Tibial nerve (tissue), 4 donors: ENCODE data around the gene EGLN2. TPM values are rescaled to one million over a fixed set of nuclear protein-coding genes. Genes with fewer than 3 reads are reported as not detected.
"Not testable (repeated sequence)": the region's sequence is repeated elsewhere in the genome, so short reads cannot be mapped to it uniquely, and the experiment has no call there.

ENCODE experiments used
- DNase-seq, 2 donors: peaks; one replicate each; pipeline ENCODE4 v3.0.0-alpha.2; 2019; ENCODE audit warnings: low spot score in 2 of 2
- H3K27ac ChIP-seq, 4 donors: fragments of 200-600 bp; sonication (generic) in 3 of 4; one replicate each; pipeline ENCODE4 v1.5.1; 2017 to 2019; ENCODE audit warnings: mild to moderate bottlenecking in 1 of 4
- H3K27me3 ChIP-seq, 2 donors: fragments of 200-600 bp; sonication (generic) in 1 of 2; one replicate each; pipeline versions ENCODE4 v1.5.1 to v1.6.0; 2017 to 2019
- H3K36me3 ChIP-seq, 3 donors: fragments of 200-600 bp; sonication (generic); one replicate each; pipeline ENCODE4 v1.5.1; 2018 to 2019
- H3K4me1 ChIP-seq, 4 donors: fragments of 200-600 bp; sonication (generic) in 3 of 4; one replicate each; pipeline ENCODE4 v1.5.1; 2017 to 2019
- H3K4me3 ChIP-seq, 4 donors: fragments of 200-600 bp; sonication (generic) in 3 of 4; one replicate each; pipeline ENCODE4 v1.5.1; 2017 to 2019; ENCODE audit warnings: mild to moderate bottlenecking in 1 of 4, moderate library complexity in 1 of 4
- H3K9me3 ChIP-seq, 4 donors: fragments of 200-600 bp; sonication (generic) in 3 of 4; one replicate each; pipeline ENCODE4 v1.5.1; 2017 to 2019
- CTCF ChIP-seq, 5 experiments: fragments of 200-600 bp in 3 of 5; fragments of 450-650 bp in 2 of 5; sonication (generic) in 3 of 5; IDR thresholded peaks; one replicate each; pipeline ENCODE4 v1.5.1; 2016 to 2019; ENCODE audit warnings: antibody characterized with exemption in 5 of 5, mild to moderate bottlenecking in 3 of 5, moderate library complexity in 2 of 5
- EP300 ChIP-seq, 2 donors: sonication (generic); formaldehyde crosslinking; IDR thresholded peaks; one replicate each; pipeline ENCODE4 v1.6.1; 2017; ENCODE audit warnings: antibody characterized with exemption in 2 of 2, mild to moderate bottlenecking in 1 of 2
- POLR2A ChIP-seq, 2 donors: fragments of 450-650 bp; IDR thresholded peaks; one replicate each; pipeline ENCODE4 v1.6.1; 2017; ENCODE audit warnings: antibody characterized with exemption in 2 of 2, mild to moderate bottlenecking in 2 of 2, moderate library complexity in 2 of 2
- WGBS, 2 donors: methylation state at CpG; one replicate each; pipeline ENCODE4 v1.1.5; 2018; 5-methylcytosine and 5-hydroxymethylcytosine counted together
- total RNA-seq, 4 donors: library from RNA; depleted of rRNA; stranded (reverse); fragments of >200 nt; gene quantifications; one replicate each; pipeline ENCODE4 v1.1.0, GENCODE V29; 2016

Gene EGLN2
- total RNA-seq, 4 donors from 2014 or later, result 93.5 to 134 (median 120) TPM

DNA sequence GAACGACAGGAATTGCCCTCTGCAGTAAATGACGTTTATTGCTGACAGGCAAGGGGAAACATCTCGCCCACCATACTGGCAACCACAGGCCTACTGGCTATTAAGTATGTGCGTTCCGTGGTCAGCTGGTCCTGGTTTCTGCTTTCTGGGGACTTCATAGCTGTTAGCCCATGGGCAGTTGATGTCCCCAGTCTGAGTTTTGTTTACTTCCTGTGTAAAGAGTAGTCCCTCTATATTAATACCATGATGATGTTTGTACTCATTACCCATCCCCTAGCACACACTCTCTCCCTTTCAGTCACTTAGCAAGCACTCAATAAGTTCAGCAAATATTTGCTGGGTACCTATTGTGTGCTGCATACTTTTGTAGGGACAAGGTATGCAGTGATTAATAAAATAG lies 30.1 kb upstream of the EGLN2 start:
- Histone ChIP-seq H3K9me3 (no peaks in the 10 kb centered on the region), H3K36me3 (peaks cover 0 to 78% (median 21%) of the 10 kb centered on the region in 3 donors), H3K4me1 (no peaks in the 10 kb centered on the region), H3K27ac (no peak overlapping the region), H3K27me3 (no peaks in the 10 kb centered on the region), H3K4me3 (no peak overlapping the region)
- WGBS, 2 donors, result 45 to 74% methylated on average over 5 of the region's 5 CpGs
- TF ChIP-seq POLR2A (IDR thresholded peaks at IDR 0.05) (no peak), CTCF (IDR thresholded peaks at IDR 0.05) (no peak), EP300 (IDR thresholded peaks at IDR 0.05) (no peak)
- no peak for DNase-seq

DNA sequence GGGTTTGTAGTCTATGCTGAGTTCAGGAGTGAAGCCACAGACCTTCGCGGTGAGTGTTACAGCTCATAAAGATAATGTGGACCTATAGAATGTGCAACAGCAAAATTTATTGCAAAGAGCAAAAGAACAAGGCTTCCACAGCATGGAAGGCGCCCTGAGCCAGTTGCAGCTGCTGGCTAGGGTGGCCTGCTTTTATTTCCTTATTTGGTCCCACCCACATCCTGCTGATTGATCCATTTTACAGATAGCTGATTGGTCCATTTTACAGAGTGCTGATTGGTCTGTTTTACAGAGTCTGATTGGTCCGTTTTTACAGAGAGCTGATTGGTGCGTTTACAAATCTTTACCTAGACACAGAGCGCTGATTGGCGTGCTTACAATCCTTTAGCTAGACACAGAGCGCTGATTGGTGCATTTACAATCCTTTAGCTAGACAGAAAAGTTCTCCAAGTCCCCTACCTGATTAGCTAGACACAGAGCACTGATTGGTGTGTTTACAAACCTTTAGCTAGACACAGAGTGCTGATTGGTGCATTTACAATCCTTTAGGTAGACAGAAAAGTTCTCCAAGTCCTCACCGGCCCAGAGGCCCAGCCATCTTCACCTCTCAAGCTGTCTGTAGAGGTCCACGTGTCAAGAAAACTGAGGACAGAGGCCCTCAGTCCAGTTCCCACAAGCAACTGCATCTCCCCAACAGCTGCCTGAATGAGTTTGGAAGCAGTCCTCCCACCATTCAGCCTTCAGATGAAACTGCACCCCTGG lies 27.7 kb upstream of the EGLN2 start:
- not testable (repeated sequence) for H3K9me3 ChIP-seq, H3K4me1 ChIP-seq, H3K27ac ChIP-seq, H3K27me3 ChIP-seq, DNase-seq, H3K4me3 ChIP-seq
- 92 to 94% methylated on average over 10 of the region's 10 CpGs for WGBS, 2 donors
- peaks cover 0 to 54% (median 3%) of the 10 kb centered on the region in 3 donors for H3K36me3 ChIP-seq

DNA sequence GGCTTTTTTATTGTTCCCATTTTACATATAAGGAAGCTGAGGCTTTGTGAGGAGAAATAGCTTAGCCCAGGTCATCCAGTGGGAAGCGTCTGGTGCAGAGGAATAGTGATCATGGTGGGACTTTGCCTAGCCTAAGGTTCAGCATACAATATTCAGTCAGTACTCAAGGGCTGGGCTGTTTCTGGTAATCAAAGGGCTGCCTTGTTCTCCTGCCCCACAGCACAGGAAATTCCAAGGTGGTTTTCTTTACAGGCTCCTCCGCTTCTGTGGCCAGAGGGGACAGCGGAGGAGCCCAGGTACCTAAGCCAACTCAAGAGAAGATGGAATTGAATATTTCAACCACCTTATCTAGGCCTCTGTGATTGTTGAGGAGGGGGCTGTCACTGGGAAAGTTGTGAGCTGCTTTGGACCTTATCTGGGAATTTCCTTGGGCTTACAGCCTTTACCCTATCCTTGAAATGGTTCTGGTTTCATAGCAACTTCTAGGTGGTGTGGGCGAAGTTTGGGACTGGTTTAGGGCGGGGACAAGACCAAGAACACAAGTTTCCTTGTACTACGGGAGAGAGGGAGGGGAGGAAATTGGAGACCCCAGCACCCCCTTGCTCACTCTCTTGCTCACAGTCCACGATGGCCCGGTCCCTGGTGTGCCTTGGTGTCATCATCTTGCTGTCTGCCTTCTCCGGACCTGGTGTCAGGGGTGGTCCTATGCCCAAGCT lies 23.9 kb upstream of the EGLN2 start, which contains the start of gene MIA:
TSS of gene MIA (plus strand) at position 606 of the 716 bp plus-strand sequence. CDS start at position 628, 22 bp downstream.
- 47 to 55% methylated on average over 8 to 9 of the region's 9 CpGs for WGBS, 2 donors
- no peaks in the 10 kb centered on the region for H3K27me3 ChIP-seq
- H3K36me3 ChIP-seq, result peaks cover 0 to 17% (median 0%) of the 10 kb centered on the region in 3 donors
- H3K4me3 ChIP-seq, result peak within 1 kb of the TSS; percentile 16 to 95 (median 30)
- peaks cover 0 to 35% (median 18%) of the 10 kb centered on the region in 4 donors for H3K4me1 ChIP-seq
- no peaks in the 10 kb centered on the region for H3K9me3 ChIP-seq
- no peak for TF ChIP-seq POLR2A (IDR thresholded peaks at IDR 0.05)
- TF ChIP-seq CTCF (IDR thresholded peaks at IDR 0.05), result no peak
- TF ChIP-seq EP300 (IDR thresholded peaks at IDR 0.05), result no peak
- peak within 1 kb of the TSS; percentile 60 to 97 (median 92) for H3K27ac ChIP-seq
- DNase-seq, result no peak

- Histone ChIP-seq H3K36me3 (peaks cover 0 to 13% (median 0%) of the 10 kb centered on the region in 3 donors), H3K9me3 (no peaks in the 10 kb centered on the region), H3K27me3 (no peaks in the 10 kb centered on the region), H3K4me3 (peak overlapping the region; percentile 16 to 95 (median 30)), H3K27ac (peak overlapping the region; percentile 60 to 97 (median 92)), H3K4me1 (peaks cover 0 to 37% (median 18%) of the 10 kb centered on the region in 4 donors)
- DNase-seq, result no peak
- TF ChIP-seq EP300 (IDR thresholded peaks at IDR 0.05), result no peak
- TF ChIP-seq CTCF (IDR thresholded peaks at IDR 0.05), result no peak
- no peak for TF ChIP-seq POLR2A (IDR thresholded peaks at IDR 0.05)
- 48 to 51% methylated on average over 10 of the region's 10 CpGs for WGBS, 2 donors
Measured at GRCh38 chr19:40775632-40776022, 23.4 kb upstream of the EGLN2 start.

DNA sequence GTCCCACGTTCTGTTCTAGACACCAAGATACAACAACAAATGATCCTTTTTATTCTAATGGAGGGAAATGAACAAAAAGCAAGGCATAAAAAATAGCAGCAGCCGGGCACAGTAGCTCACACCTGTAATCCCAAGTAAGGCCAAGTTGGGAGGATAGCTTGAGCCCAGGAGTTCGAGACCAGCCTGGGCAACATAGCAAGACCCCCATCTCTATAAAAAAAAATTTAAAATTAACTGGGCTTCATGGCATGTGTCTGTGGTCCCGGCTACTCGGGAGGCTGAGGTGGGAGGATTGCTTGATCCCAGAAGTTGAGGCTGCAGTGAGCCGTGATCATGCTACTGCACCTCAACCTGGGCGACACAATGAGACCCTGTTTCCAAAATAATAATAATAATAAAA lies 22.6 kb upstream of the EGLN2 start:
- peaks cover 0 to 8% (median 0%) of the 10 kb centered on the region in 3 donors for H3K36me3 ChIP-seq
- peaks cover 0 to 37% (median 18%) of the 10 kb centered on the region in 4 donors for H3K4me1 ChIP-seq
- H3K9me3 ChIP-seq, result no peaks in the 10 kb centered on the region
- H3K4me3 ChIP-seq, result peak overlapping the region in 3 of 4 donors; percentile 44 to 95 (median 81)
- DNase-seq, result no peak
- 57 to 62% methylated on average over 7 of the region's 7 CpGs for WGBS, 2 donors
- TF ChIP-seq EP300 (IDR thresholded peaks at IDR 0.05) (no peak), CTCF (IDR thresholded peaks at IDR 0.05) (no peak), POLR2A (IDR thresholded peaks at IDR 0.05) (no peak)
- peak overlapping the region; percentile 60 to 97 (median 92) for H3K27ac ChIP-seq
- H3K27me3 ChIP-seq, result no peaks in the 10 kb centered on the region
